HCT116 (cell line): ENCODE data around the gene HDHD5. TPM values are rescaled to one million over a fixed set of nuclear protein-coding genes. Genes with fewer than 3 reads are reported as not detected.

Experiments used
- ATAC-seq: fragments of 200-7000 bp; cut with Tn5 transposase; 2 replicates; pipeline ENCODE4 v1.9.1; 2020; ENCODE audit warnings: mild to moderate bottlenecking, moderate library complexity
- BruUV-seq: library from RNA; stranded (reverse); fragments of 400-500 nt; replicated peaks from 2 replicates; lab custom pipeline; 2021; lab: Mats Ljungman, UMichigan
- CTCF ChIA-PET: fragments of 300-600 bp; sonication (Branson Sonifier 250); formaldehyde crosslinking; loops from one replicate; lab custom pipeline; 2021; ENCODE audit warnings: antibody characterized with exemption; lab: Charles Lee
- POLR2A ChIA-PET: fragments of 300-600, 350-600 bp; sonication (Branson Sonifier 250); formaldehyde crosslinking; loops from one replicate; lab custom pipeline; 2021; ENCODE audit warnings: antibody characterized with exemption; lab: Charles Lee
- RAD21 ChIA-PET, 2 experiments: fragments of 300-600 bp; sonication (Branson Sonifier 250); formaldehyde crosslinking; loops; one replicate each; lab custom pipeline; 2023; ENCODE audit warnings: low total read pairs in 2 of 2; ENCODE audit not compliant: uncharacterized antibody in 2 of 2, unreplicated experiment in 2 of 2, low non-redundant PET in 1 of 2; lab: Charles Lee
- DNase-seq: peaks from one replicate; pipeline ENCODE4 v3.0.0-alpha.2; 2010; ENCODE audit warnings: low read depth, low spot score
- H2AFZ ChIP-seq: fragments of 200-600 bp; shearing (Covaris generic), sonication (generic); 2 replicates; pipeline ENCODE4 v1.6.1; 2017; ENCODE audit warnings: low read depth, mixed run types, mixed read lengths, antibody characterized with exemption, low read length; ENCODE audit not compliant: poor library complexity, severe bottlenecking
- H3K27ac ChIP-seq: 2 replicates; pipeline ENCODE4 v1.5.1; 2012; ENCODE audit warnings: low read depth, low read length
- H3K27me3 ChIP-seq: fragments of 200-600 bp; sonication (generic); 2 replicates; pipeline ENCODE4 v1.6.1; 2016; ENCODE audit warnings: mixed run types, low read length, mixed read lengths; ENCODE audit not compliant: insufficient read depth
- H3K36me3 ChIP-seq, 2 experiments: fragments of 200-500 bp in 1 of 2; fragments of 200-600 bp in 1 of 2; sonication (Bioruptor generic) in 1 of 2; sonication (generic) in 1 of 2; 2 replicates each; pipeline versions ENCODE4 v1.5.1 to v1.6.1; 2014 to 2016; ENCODE audit warnings: low read length in 2 of 2, inconsistent platforms in 1 of 2, mixed read lengths in 1 of 2, mixed run types in 1 of 2; ENCODE audit not compliant: insufficient read depth in 2 of 2, control insufficient read depth in 1 of 2
- H3K4me1 ChIP-seq, 2 experiments: fragments of 200-600 bp in 1 of 2; sonication (generic) in 1 of 2; 2 replicates each; pipeline versions ENCODE4 v1.5.1 to v1.6.1; 2012 to 2017; ENCODE audit warnings: low read length in 2 of 2, inconsistent platforms in 1 of 2, mild to moderate bottlenecking in 1 of 2, mixed read lengths in 1 of 2, mixed run types in 1 of 2, moderate library complexity in 1 of 2; ENCODE audit not compliant: insufficient read depth in 2 of 2, control insufficient read depth in 1 of 2
- H3K4me2 ChIP-seq: fragments of 200-600 bp; sonication (generic); 2 replicates; pipeline ENCODE4 v1.6.1; 2017; ENCODE audit warnings: mixed run types, low read length, mixed read lengths
- H3K4me3 ChIP-seq, 2 experiments: fragments of 200-600 bp in 1 of 2; sonication (generic) in 1 of 2; replicated peaks in 1 of 2; 2 replicates each; pipeline ENCODE4 v1.5.1; 2011 to 2016; ENCODE audit warnings: low read length in 2 of 2, control low read depth in 1 of 2, low read depth in 1 of 2, mild to moderate bottlenecking in 1 of 2, mixed read lengths in 1 of 2, mixed run types in 1 of 2
- H3K79me2 ChIP-seq: fragments of 200-600 bp; sonication (generic); 2 replicates; pipeline ENCODE4 v1.6.1; 2017; ENCODE audit warnings: mild to moderate bottlenecking, mixed run types, low read length, moderate library complexity, mixed read lengths; ENCODE audit not compliant: insufficient read depth
- H3K9ac ChIP-seq: fragments of 200-600 bp; sonication (generic); 2 replicates; pipeline ENCODE4 v1.6.1; 2016; ENCODE audit warnings: low read length, mixed read lengths
- H3K9me2 ChIP-seq: fragments of 200-600 bp; sonication (generic), shearing (Covaris generic); 2 replicates; pipeline ENCODE4 v1.6.1; 2017; ENCODE audit warnings: mixed run types, mild to moderate bottlenecking, moderate library complexity; ENCODE audit not compliant: insufficient read depth
- H3K9me3 ChIP-seq, 2 experiments: fragments of 200-500 bp in 1 of 2; fragments of 200-600 bp in 1 of 2; sonication (Bioruptor generic) in 1 of 2; sonication (generic) in 1 of 2; 2 replicates each; pipeline ENCODE4 v1.6.1; 2014 to 2017; ENCODE audit warnings: low read length in 2 of 2, mixed read lengths in 2 of 2, inconsistent platforms in 1 of 2, low read depth in 1 of 2, mild to moderate bottlenecking in 1 of 2, mixed run types in 1 of 2, moderate library complexity in 1 of 2; ENCODE audit not compliant: control insufficient read depth in 1 of 2, insufficient read depth in 1 of 2
- H4K20me1 ChIP-seq: fragments of 200-600 bp; sonication (generic), shearing (Covaris generic); 2 replicates; pipeline ENCODE4 v1.6.1; 2017; ENCODE audit warnings: mixed run types, mild to moderate bottlenecking, moderate library complexity; ENCODE audit not compliant: insufficient read depth
- ATF3 ChIP-seq: IDR thresholded peaks from 2 replicates; pipeline ENCODE4 v1.6.1; 2012
- CBX3 ChIP-seq: IDR thresholded peaks from 2 replicates; pipeline ENCODE4 v1.6.1; 2012; ENCODE audit warnings: low read depth
- CEBPB ChIP-seq: IDR thresholded peaks from 2 replicates; pipeline ENCODE4 v1.6.1; 2012; ENCODE audit warnings: low read depth
- CTCF ChIP-seq, 3 experiments: fragments of 200-600 bp in 1 of 3; sonication (generic) in 1 of 3; IDR thresholded peaks in 2 of 3; conservative IDR thresholded peaks in 1 of 3; 2 replicates each; pipeline ENCODE4 v1.5.1; 2012 to 2017; ENCODE audit warnings: low read depth in 2 of 3, low read length in 2 of 3, antibody characterized with exemption in 1 of 3, borderline replicate concordance in 1 of 3, control low read depth in 1 of 3, mild to moderate bottlenecking in 1 of 3, mixed read lengths in 1 of 3, mixed run types in 1 of 3, moderate library complexity in 1 of 3; ENCODE audit not compliant: insufficient read depth in 1 of 3
- EGR1 ChIP-seq: IDR thresholded peaks from 2 replicates; pipeline ENCODE4 v1.6.1; 2012; ENCODE audit warnings: low read depth
- EZH2 ChIP-seq: fragments of 200-600 bp; sonication (generic); IDR thresholded peaks from 2 replicates; pipeline ENCODE4 v1.6.1; 2017; ENCODE audit warnings: antibody characterized with exemption, mixed run types
- JUND ChIP-seq: IDR thresholded peaks from 2 replicates; pipeline ENCODE4 v1.6.1; 2012
- MAX ChIP-seq: IDR thresholded peaks from 2 replicates; pipeline ENCODE4 v1.6.1; 2012
- POLR2AphosphoS5 ChIP-seq: IDR thresholded peaks from 2 replicates; pipeline ENCODE4 v1.6.1; 2011; ENCODE audit warnings: mild to moderate bottlenecking, low read depth, low read length, moderate library complexity
- REST ChIP-seq: IDR thresholded peaks from 2 replicates; pipeline ENCODE4 v1.6.1; 2012; ENCODE audit warnings: low read depth
- SIN3A ChIP-seq: IDR thresholded peaks from 2 replicates; pipeline ENCODE4 v1.6.1; 2012; ENCODE audit warnings: low read depth
- SP1 ChIP-seq: IDR thresholded peaks from 2 replicates; pipeline ENCODE4 v1.6.1; 2012; ENCODE audit warnings: low read depth
- SRF ChIP-seq: IDR thresholded peaks from 2 replicates; pipeline ENCODE4 v1.6.1; 2012; ENCODE audit warnings: low read depth
- TCF7L2 ChIP-seq: IDR thresholded peaks from 2 replicates; pipeline ENCODE4 v1.7.0; 2011; ENCODE audit warnings: borderline replicate concordance, inconsistent platforms; ENCODE audit not compliant: insufficient read depth, insufficient read length; ENCODE audit errors: extremely low read depth
- YY1 ChIP-seq: IDR thresholded peaks from 2 replicates; pipeline ENCODE4 v1.6.1; 2011; ENCODE audit warnings: low read length, low read depth, moderate library complexity, mild to moderate bottlenecking; ENCODE audit not compliant: insufficient replicate concordance; ENCODE audit errors: extremely low read depth
- ZBTB33 ChIP-seq: IDR thresholded peaks from 2 replicates; pipeline ENCODE4 v1.6.1; 2011; ENCODE audit warnings: mild to moderate bottlenecking, low read length, moderate library complexity; ENCODE audit not compliant: insufficient replicate concordance; ENCODE audit errors: extremely low read depth
- ZFX ChIP-seq: fragments of 450-650 bp; IDR thresholded peaks from 2 replicates; pipeline ENCODE4 v1.6.1; 2017
- intact Hi-C: fragments of 100-400 bp; cut with micrococcal nuclease; formaldehyde crosslinking; loops from 2 replicates; pipeline ENCODE4 v1.10.0; 2022
- total RNA-seq: library from RNA; stranded (reverse); gene quantifications from one replicate; pipeline ENCODE4 v1.2.1, GENCODE V29; 2021; ENCODE audit not compliant: unreplicated experiment

HDHD5 gene
- total RNA-seq, 1 experiment from 2014 or later = 70.1 TPM

GRCh38 chr22:17097701-17098100 lies 61.4 kb downstream of the HDHD5 start:
- BruUV-seq = no TSS peak
- ChIA-PET CTCF (no interaction called here), RAD21 (no interaction called here), POLR2A (no interaction called here)
- H3K27me3 ChIP-seq = no peaks in the 10 kb centered on the region
- DNase-seq (no peak), ATAC-seq (no peak)
- no peaks in the 10 kb centered on the region for H4K20me1 ChIP-seq
- no peaks in the 10 kb centered on the region for H3K4me1 ChIP-seq
- peaks cover 21 to 23% of the 10 kb centered on the region in 2 experiments; a peak in 2 of 4 replicates for H3K36me3 ChIP-seq
- H3K9me3 ChIP-seq = no peaks in the 10 kb centered on the region
- no peak overlapping the region for H3K9ac ChIP-seq
- H3K9me2 ChIP-seq = no peaks in the 10 kb centered on the region
- intact Hi-C loops = loop anchor here (5.0 kb wide), 1 partner anchor 55 kb away; no protein-coding TSS in a partner anchor
- TF ChIP-seq TCF7L2 = no peak
- no peak for TF ChIP-seq EGR1
- no peak for TF ChIP-seq MAX
- TF ChIP-seq CEBPB = no peak
- TF ChIP-seq POLR2AphosphoS5 = no peak
- TF ChIP-seq EZH2 = no peak
- no peak for TF ChIP-seq ZBTB33
- TF ChIP-seq YY1 = no peak
- no peak for TF ChIP-seq SP1
- no peak for TF ChIP-seq REST
- TF ChIP-seq ZFX = no peak
- no peak for TF ChIP-seq SRF
- no peak for TF ChIP-seq JUND
- no peak for TF ChIP-seq SIN3A
- TF ChIP-seq ATF3 = no peak
- no peak for TF ChIP-seq CTCF (IDR thresholded peaks at IDR 0.05 in 2 of 3, conservative IDR thresholded peaks at IDR 0.05 in 1 of 3; ENCODE audit: borderline replicate concordance in 1 of 3, insufficient read depth in 1 of 3, low read depth in 2 of 3, low read length in 2 of 3)
- no peak for TF ChIP-seq CBX3
- H3K27ac ChIP-seq = no peak overlapping the region
- no peak overlapping the region for H3K4me3 ChIP-seq
- H3K4me2 ChIP-seq = no peak overlapping the region
- H3K79me2 ChIP-seq = peaks cover 12% of the 10 kb centered on the region
- H2AFZ ChIP-seq = no peak overlapping the region
